Effector memory CD8-positive, alpha-beta T cell (primary cell): ENCODE measurements around the gene TIFAB.
A peak's percentile ranks its signal among the peaks of the same experiment; 100 is the strongest.

ENCODE experiments used
- ATAC-seq: fragments of 150-1000 bp; cut with Tn5 transposase; replicated peaks from 2 replicates; pipeline ENCODE4 v1.10.0; 2021; ENCODE audit warnings: mild to moderate bottlenecking, moderate library complexity
- DNase-seq, 3 experiments: peaks; one replicate each; pipeline ENCODE4 v3.0.0; 2021
- H3K27ac Mint-ChIP-seq, 2 donors: one replicate each; pipeline ENCODE4 v1.8.0; 2022; ENCODE audit warnings: mild to moderate bottlenecking in 2 of 2, mixed read lengths in 2 of 2, moderate library complexity in 2 of 2
- H3K27me3 Mint-ChIP-seq, 2 donors: one replicate each; pipeline ENCODE4 v1.8.0; 2022; ENCODE audit warnings: mixed read lengths in 2 of 2
- H3K36me3 Mint-ChIP-seq: one replicate; pipeline ENCODE4 v1.8.0; 2022; ENCODE audit warnings: mild to moderate bottlenecking, moderate library complexity, mixed read lengths; ENCODE audit not compliant: insufficient read depth
- H3K4me1 Mint-ChIP-seq, 2 donors: one replicate each; pipeline ENCODE4 v1.8.0; 2022; ENCODE audit warnings: low read depth in 2 of 2, mixed read lengths in 2 of 2
- H3K4me3 Mint-ChIP-seq, 2 donors: one replicate each; pipeline ENCODE4 v1.8.0; 2022; ENCODE audit warnings: mild to moderate bottlenecking in 2 of 2, mixed read lengths in 2 of 2, moderate library complexity in 2 of 2
- H3K9me3 Mint-ChIP-seq, 2 donors: one replicate each; pipeline ENCODE4 v1.8.0; 2022; ENCODE audit warnings: mixed read lengths in 2 of 2

The TIFAB gene

GRCh38 chr5:135461481-135462151 is 9.5 kb upstream of the TIFAB start:
- peaks cover 34 to 80% of the 10 kb centered on the region in 2 donors for H3K27me3 Mint-ChIP-seq
- H3K36me3 Mint-ChIP-seq, result peaks cover under 1% of the 10 kb centered on the region
- peaks cover 4 to 6% of the 10 kb centered on the region in 2 donors for H3K4me1 Mint-ChIP-seq
- H3K9me3 Mint-ChIP-seq, result no peaks in the 10 kb centered on the region
- H3K27ac Mint-ChIP-seq, result no peak overlapping the region
- DNase-seq, result no peak
- H3K4me3 Mint-ChIP-seq, result no peak overlapping the region
- no peak for ATAC-seq

GRCh38 chr5:135460246-135461033 is 8.3 kb upstream of the TIFAB start:
- H3K4me1 Mint-ChIP-seq, result peaks cover 0 to 2% of the 10 kb centered on the region in 2 donors
- DNase-seq (no peak), ATAC-seq (no peak)
- H3K27ac Mint-ChIP-seq, result no peak overlapping the region
- peaks cover 3% of the 10 kb centered on the region for H3K36me3 Mint-ChIP-seq
- peaks cover 26 to 80% of the 10 kb centered on the region in 2 donors for H3K27me3 Mint-ChIP-seq
- no peaks in the 10 kb centered on the region for H3K9me3 Mint-ChIP-seq
- H3K4me3 Mint-ChIP-seq, result no peak overlapping the region

GRCh38 chr5:135458921-135459331 is 6.8 kb upstream of the TIFAB start:
- ATAC-seq (no peak), DNase-seq (no peak)
- Mint-ChIP-seq H3K4me1 (peaks cover 0 to 2% of the 10 kb centered on the region in 2 donors), H3K9me3 (no peaks in the 10 kb centered on the region), H3K27me3 (peaks cover 24 to 74% of the 10 kb centered on the region in 2 donors), H3K27ac (no peak overlapping the region), H3K36me3 (peaks cover 5% of the 10 kb centered on the region), H3K4me3 (no peak overlapping the region)

GRCh38 chr5:135458356-135458755 is 6.2 kb upstream of the TIFAB start:
- H3K4me3 Mint-ChIP-seq, result no peak overlapping the region
- no peaks in the 10 kb centered on the region for H3K9me3 Mint-ChIP-seq
- H3K27ac Mint-ChIP-seq, result no peak overlapping the region
- H3K27me3 Mint-ChIP-seq, result peaks cover 18 to 74% of the 10 kb centered on the region in 2 donors
- DNase-seq (no peak), ATAC-seq (no peak)
- peaks cover 0 to 2% of the 10 kb centered on the region in 2 donors for H3K4me1 Mint-ChIP-seq
- H3K36me3 Mint-ChIP-seq, result peaks cover 7% of the 10 kb centered on the region

GRCh38 chr5:135457424-135458071 is 5.4 kb upstream of the TIFAB start:
- Mint-ChIP-seq H3K27me3 (peaks cover 24 to 81% of the 10 kb centered on the region in 2 donors), H3K4me3 (no peak overlapping the region), H3K36me3 (peaks cover 7% of the 10 kb centered on the region), H3K4me1 (peaks cover 0 to 2% of the 10 kb centered on the region in 2 donors), H3K9me3 (no peaks in the 10 kb centered on the region), H3K27ac (no peak overlapping the region)
- ATAC-seq (peak; percentile 61), DNase-seq (peak; percentile 37 to 44 (median 39))

GRCh38 chr5:135456238-135457099 is 4.3 kb upstream of the TIFAB start:
- Mint-ChIP-seq H3K27me3 (peaks cover 24 to 88% of the 10 kb centered on the region in 2 donors), H3K36me3 (peaks cover 7% of the 10 kb centered on the region), H3K4me1 (peaks cover 0 to 2% of the 10 kb centered on the region in 2 donors), H3K4me3 (no peak overlapping the region), H3K27ac (no peak overlapping the region), H3K9me3 (no peaks in the 10 kb centered on the region)
- ATAC-seq, result peak; percentile 41
- DNase-seq, result no peak

- Mint-ChIP-seq H3K4me1 (peaks cover 0 to 2% of the 10 kb centered on the region in 2 donors), H3K9me3 (no peaks in the 10 kb centered on the region), H3K27ac (no peak overlapping the region), H3K4me3 (no peak overlapping the region), H3K27me3 (peaks cover 27 to 88% of the 10 kb centered on the region in 2 donors), H3K36me3 (peaks cover 7% of the 10 kb centered on the region)
- ATAC-seq (no peak), DNase-seq (no peak)
These were observed 3.7 kb upstream of the TIFAB start for GRCh38 chr5:135455876-135456237.

GRCh38 chr5:135454946-135455345 is 2.8 kb upstream of the TIFAB start:
- H3K4me1 Mint-ChIP-seq, result peaks cover 0 to 2% of the 10 kb centered on the region in 2 donors
- peaks cover 26 to 88% of the 10 kb centered on the region in 2 donors for H3K27me3 Mint-ChIP-seq
- H3K9me3 Mint-ChIP-seq, result no peaks in the 10 kb centered on the region
- H3K4me3 Mint-ChIP-seq, result no peak overlapping the region
- ATAC-seq (no peak), DNase-seq (no peak)
- H3K36me3 Mint-ChIP-seq, result peaks cover 7% of the 10 kb centered on the region
- no peak overlapping the region for H3K27ac Mint-ChIP-seq

GRCh38 chr5:135453613-135454012 is 1.5 kb upstream of the TIFAB start:
- Mint-ChIP-seq H3K36me3 (peaks cover 7% of the 10 kb centered on the region), H3K4me3 (no peak overlapping the region), H3K27ac (no peak overlapping the region), H3K9me3 (no peaks in the 10 kb centered on the region), H3K27me3 (peaks cover 32 to 88% of the 10 kb centered on the region in 2 donors), H3K4me1 (peaks cover 0 to 2% of the 10 kb centered on the region in 2 donors)
- DNase-seq, result no peak
- no peak for ATAC-seq

- H3K27ac Mint-ChIP-seq, result no peak overlapping the region
- peaks cover 29 to 88% of the 10 kb centered on the region in 2 donors for H3K27me3 Mint-ChIP-seq
- H3K36me3 Mint-ChIP-seq, result peaks cover 7% of the 10 kb centered on the region
- no peak for ATAC-seq
- no peak for DNase-seq
- H3K4me1 Mint-ChIP-seq, result no peaks in the 10 kb centered on the region
- H3K9me3 Mint-ChIP-seq, result no peaks in the 10 kb centered on the region
- no peak overlapping the region for H3K4me3 Mint-ChIP-seq
These were observed 400 bp downstream of the TIFAB start for GRCh38 chr5:135451581-135452320.

GRCh38 chr5:135450952-135451351 is 1.2 kb downstream of the TIFAB start:
- ATAC-seq (no peak), DNase-seq (no peak)
- H3K27ac Mint-ChIP-seq, result no peak overlapping the region
- H3K4me1 Mint-ChIP-seq, result no peaks in the 10 kb centered on the region
- H3K9me3 Mint-ChIP-seq, result no peaks in the 10 kb centered on the region
- H3K27me3 Mint-ChIP-seq, result peaks cover 34 to 87% of the 10 kb centered on the region in 2 donors
- peaks cover 4% of the 10 kb centered on the region for H3K36me3 Mint-ChIP-seq
- no peak overlapping the region for H3K4me3 Mint-ChIP-seq

- Mint-ChIP-seq H3K27me3 (peaks cover 37 to 81% of the 10 kb centered on the region in 2 donors), H3K4me1 (no peaks in the 10 kb centered on the region), H3K27ac (peak overlapping the region in 1 of 2 donors; percentile 15), H3K36me3 (peaks cover 4% of the 10 kb centered on the region), H3K4me3 (no peak overlapping the region), H3K9me3 (no peaks in the 10 kb centered on the region)
- no peak for DNase-seq
- ATAC-seq, result no peak
These were observed 1.8 kb downstream of the TIFAB start for GRCh38 chr5:135450336-135450735.
